ENCODE results near the gene MDGA2.

MDGA2 gene

GRCh38 chr14:47485421-47485820 lies 190.0 kb downstream of the MDGA2 start:
- no peak for DNase-seq (ENCODE audit: low read depth)

- DNase-seq (ENCODE audit: low read depth) = no peak
Observed at GRCh38 chr14:47483449-47483848, 192.0 kb downstream of the MDGA2 start.

GRCh38 chr14:47471075-47471474 lies 204.3 kb downstream of the MDGA2 start:
- no peak for DNase-seq (ENCODE audit: low read depth)

GRCh38 chr14:47466916-47467315 lies 208.5 kb downstream of the MDGA2 start:
- no peak for DNase-seq (ENCODE audit: low read depth)

GRCh38 chr14:47454025-47454424 lies 221.4 kb downstream of the MDGA2 start:
- no peak for DNase-seq (ENCODE audit: low read depth)

- DNase-seq (ENCODE audit: low read depth) = no peak
Observed at GRCh38 chr14:47447076-47447475, 228.3 kb downstream of the MDGA2 start.

- no peak for DNase-seq (ENCODE audit: low read depth)
Observed at GRCh38 chr14:47442211-47442610, 233.2 kb downstream of the MDGA2 start.

GRCh38 chr14:47439953-47440352 lies 235.5 kb downstream of the MDGA2 start:
- no peak for DNase-seq (ENCODE audit: low read depth)

- no peak for DNase-seq (ENCODE audit: low read depth)
Observed at GRCh38 chr14:47438650-47439140, 236.7 kb downstream of the MDGA2 start.

GRCh38 chr14:47435331-47435965 lies 240.0 kb downstream of the MDGA2 start:
- no peak for DNase-seq (ENCODE audit: low read depth)

GRCh38 chr14:47427629-47428028 lies 247.8 kb downstream of the MDGA2 start:
- no peak for DNase-seq (ENCODE audit: low read depth)

GRCh38 chr14:47425302-47425701 lies 250.1 kb downstream of the MDGA2 start:
- DNase-seq (ENCODE audit: low read depth) = no peak

- DNase-seq (ENCODE audit: low read depth) = no peak
Observed at GRCh38 chr14:47422191-47422590, 253.2 kb downstream of the MDGA2 start.

- no peak for DNase-seq (ENCODE audit: low read depth)
Observed at GRCh38 chr14:47411523-47411922, 263.9 kb downstream of the MDGA2 start.

GRCh38 chr14:47392326-47392725 lies 283.1 kb downstream of the MDGA2 start:
- no peak for DNase-seq (ENCODE audit: low read depth)

- no peak for DNase-seq (ENCODE audit: low read depth)
Observed at GRCh38 chr14:47390831-47391504, 284.4 kb downstream of the MDGA2 start.

GRCh38 chr14:47389535-47389934 lies 285.9 kb downstream of the MDGA2 start:
- DNase-seq (ENCODE audit: low read depth) = no peak

- DNase-seq (ENCODE audit: low read depth) = no peak
Observed at GRCh38 chr14:47366006-47366405, 309.4 kb downstream of the MDGA2 start.

- DNase-seq (ENCODE audit: low read depth) = no peak
Observed at GRCh38 chr14:47365233-47365632, 310.2 kb downstream of the MDGA2 start.

- DNase-seq (ENCODE audit: low read depth) = no peak
Observed at GRCh38 chr14:47353186-47353585, 322.2 kb downstream of the MDGA2 start.

- DNase-seq (ENCODE audit: low read depth) = no peak
Observed at GRCh38 chr14:47346849-47347248, 328.6 kb downstream of the MDGA2 start.

GRCh38 chr14:47345016-47345415 lies 330.4 kb downstream of the MDGA2 start:
- no peak for DNase-seq (ENCODE audit: low read depth)

GRCh38 chr14:47332939-47333338 lies 342.5 kb downstream of the MDGA2 start:
- DNase-seq (ENCODE audit: low read depth) = no peak

- no peak for DNase-seq (ENCODE audit: low read depth)
Observed at GRCh38 chr14:47332106-47332505, 343.3 kb downstream of the MDGA2 start.
